Thyroid gland (tissue), 4 donors: Measurements from ENCODE around the gene ZNF462. TPM values are rescaled to one million over a fixed set of nuclear protein-coding genes. Genes with fewer than 3 reads are reported as not detected.

ENCODE experiments used
- DNase-seq, 2 donors: peaks; one replicate each; pipeline ENCODE4 v3.0.0-alpha.2; 2019
- H3K27ac ChIP-seq, 3 donors: fragments of 200-600 bp; sonication (generic); 1 replicate in 2 of 3; 2 replicates in 1 of 3; pipeline ENCODE4 v1.5.1; 2016 to 2019; ENCODE audit warnings: mild to moderate bottlenecking in 1 of 3, moderate library complexity in 1 of 3
- H3K27me3 ChIP-seq: fragments of 200-600 bp; sonication (generic); one replicate; pipeline ENCODE4 v1.5.1; 2019
- H3K36me3 ChIP-seq, 2 donors: fragments of 200-600 bp; sonication (generic); one replicate each; pipeline ENCODE4 v1.5.1; 2016 to 2019
- H3K4me1 ChIP-seq, 2 donors: fragments of 200-600 bp; sonication (generic); one replicate each; pipeline ENCODE4 v1.5.1; 2017 to 2019
- H3K4me3 ChIP-seq, 3 donors: fragments of 200-600 bp; sonication (generic); replicated peaks in 1 of 3; 1 replicate in 2 of 3; 2 replicates in 1 of 3; pipeline ENCODE4 v1.5.1; 2016; ENCODE audit warnings: mild to moderate bottlenecking in 1 of 3
- H3K9me3 ChIP-seq: fragments of 200-600 bp; sonication (generic); one replicate; pipeline ENCODE4 v1.5.1; 2017
- CTCF ChIP-seq, 6 experiments: fragments of 200-600 bp in 3 of 6; fragments of 450-650 bp in 3 of 6; sonication (generic) in 3 of 6; IDR thresholded peaks; one replicate each; pipeline ENCODE4 v1.5.1; 2016 to 2019; ENCODE audit warnings: antibody characterized with exemption in 6 of 6, mild to moderate bottlenecking in 2 of 6, inconsistent platforms in 1 of 6, moderate library complexity in 1 of 6
- POLR2A ChIP-seq, 2 donors: fragments of 450-650 bp; IDR thresholded peaks; one replicate each; pipeline ENCODE4 v1.6.1; 2017; ENCODE audit warnings: antibody characterized with exemption in 2 of 2, mild to moderate bottlenecking in 2 of 2, moderate library complexity in 1 of 2
- WGBS, 2 donors: methylation state at CpG; one replicate each; pipeline ENCODE4 v1.1.5; 2017; 5-methylcytosine and 5-hydroxymethylcytosine counted together
- intact Hi-C: fragments of 100-400 bp; cut with DNase I; formaldehyde crosslinking; loops from one replicate; pipeline ENCODE4 v1.15.1; 2023
- total RNA-seq, 4 donors: library from RNA; depleted of rRNA; stranded (reverse); fragments of >200 nt; gene quantifications; one replicate each; pipeline ENCODE4 v1.2.3, GENCODE V29; 2016

The ZNF462 gene
- total RNA-seq, 4 donors from 2014 or later, result 33.3 to 60.4 (median 46.3) TPM

DNA sequence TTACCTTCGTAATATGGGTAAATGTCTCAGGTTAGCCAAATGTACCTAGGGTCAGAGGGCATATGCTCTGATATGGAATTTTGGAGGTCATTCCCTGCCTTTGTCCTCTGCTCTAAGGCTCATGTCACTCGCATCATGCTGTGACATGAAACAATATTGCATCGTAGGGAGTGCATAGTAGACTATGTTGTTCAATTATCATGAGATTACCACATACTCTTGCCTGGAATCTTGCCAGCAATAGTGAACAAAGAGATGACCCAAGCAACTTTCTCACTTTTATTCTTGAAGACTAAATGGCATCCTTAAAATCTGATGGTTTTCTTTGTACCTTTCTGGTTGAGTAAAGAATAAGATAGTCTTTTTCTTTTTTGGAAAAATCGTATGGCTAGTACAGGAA, 27.6 kb downstream of the ZNF462 start:
- no peak for DNase-seq
- intact Hi-C loops, result no loop called here
- WGBS, 2 donors, result 87% methylated on average over 4 of the region's 4 CpGs
- Histone ChIP-seq H3K9me3 (no peaks in the 10 kb centered on the region), H3K27me3 (no peaks in the 10 kb centered on the region), H3K27ac (peak overlapping the region in 2 of 3 donors; percentile 17 to 33), H3K4me3 (no peak overlapping the region), H3K4me1 (peaks cover 32 to 59% of the 10 kb centered on the region in 2 donors), H3K36me3 (no peaks in the 10 kb centered on the region)
- TF ChIP-seq POLR2A (IDR thresholded peaks at IDR 0.05) (no peak), CTCF (IDR thresholded peaks at IDR 0.05) (no peak)

GRCh38 chr9:106891286-106891685, 28.3 kb downstream of the ZNF462 start:
- H3K4me1 ChIP-seq, result peaks cover 28 to 55% of the 10 kb centered on the region in 2 donors

DNA sequence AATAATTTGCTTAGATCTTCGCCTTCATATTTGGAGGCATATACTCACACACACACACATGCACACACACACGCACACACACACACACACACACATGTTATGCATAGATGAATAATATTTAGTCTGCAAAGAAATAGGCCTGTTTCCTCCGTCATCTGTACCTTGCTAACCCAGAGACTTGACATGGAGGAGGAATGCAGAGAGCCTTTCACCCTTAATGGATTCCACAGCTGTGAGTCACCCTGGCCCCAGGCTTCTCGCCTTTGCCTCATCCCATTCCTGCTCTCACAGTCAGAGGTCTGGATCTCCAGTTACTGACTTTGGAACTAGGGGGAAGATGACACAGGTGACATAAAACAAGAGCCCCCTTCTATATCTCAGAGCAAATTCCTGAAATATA, 29.7 kb downstream of the ZNF462 start:
- H3K36me3 ChIP-seq, result no peaks in the 10 kb centered on the region
- peak overlapping the region in 1 of 3 donors; percentile 21 for H3K27ac ChIP-seq
- TF ChIP-seq POLR2A (IDR thresholded peaks at IDR 0.05), result no peak
- no peak for TF ChIP-seq CTCF (IDR thresholded peaks at IDR 0.05)
- peaks cover 24 to 56% of the 10 kb centered on the region in 2 donors for H3K4me1 ChIP-seq
- H3K9me3 ChIP-seq, result no peaks in the 10 kb centered on the region
- intact Hi-C loops, result no loop called here
- no peaks in the 10 kb centered on the region for H3K27me3 ChIP-seq
- H3K4me3 ChIP-seq, result no peak overlapping the region
- WGBS, 2 donors, result 85 to 87% methylated on average over 4 of the region's 4 CpGs
- DNase-seq, result peak; percentile 35 to 41

More at GRCh38 chr9:106891286-106891685, 28.3 kb downstream of the ZNF462 start:
- Histone ChIP-seq H3K9me3 (no peaks in the 10 kb centered on the region), H3K27me3 (no peaks in the 10 kb centered on the region), H3K27ac (peak overlapping the region; percentile 17 to 21 (median 21)), H3K4me3 (no peak overlapping the region), H3K36me3 (no peaks in the 10 kb centered on the region)
- intact Hi-C loops, result no loop called here
- DNase-seq, result no peak
- 49 to 66% methylated on average over 5 of the region's 5 CpGs for WGBS, 2 donors
- TF ChIP-seq CTCF (IDR thresholded peaks at IDR 0.05) (no peak), POLR2A (IDR thresholded peaks at IDR 0.05) (no peak)

DNA sequence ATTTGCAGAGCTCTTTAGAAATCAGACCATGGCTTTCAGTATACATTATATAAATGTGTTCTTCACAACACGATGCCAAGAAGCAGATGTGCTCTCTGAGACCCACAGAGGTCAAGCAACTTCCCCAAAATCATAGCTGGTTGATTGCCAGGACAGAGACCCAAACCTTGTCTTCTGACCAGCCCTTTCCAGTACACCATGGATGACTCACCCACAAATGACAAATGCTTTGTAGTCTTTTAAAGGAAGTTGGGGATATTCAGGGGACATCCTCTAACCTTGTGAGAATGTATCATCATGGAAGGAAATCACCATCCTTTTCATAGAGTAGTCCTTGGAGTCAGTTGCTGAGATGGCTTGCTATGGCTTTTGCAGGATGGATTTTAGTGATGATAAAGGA, 30.1 kb downstream of the ZNF462 start:
- H3K27ac ChIP-seq, result peak overlapping the region in 1 of 3 donors; percentile 21
- peaks cover 29 to 56% of the 10 kb centered on the region in 2 donors for H3K4me1 ChIP-seq
- no peak overlapping the region for H3K4me3 ChIP-seq
- H3K27me3 ChIP-seq, result no peaks in the 10 kb centered on the region
- H3K36me3 ChIP-seq, result no peaks in the 10 kb centered on the region
- intact Hi-C loops, result no loop called here
- H3K9me3 ChIP-seq, result no peaks in the 10 kb centered on the region
- no peak for DNase-seq
- no peak for TF ChIP-seq POLR2A (IDR thresholded peaks at IDR 0.05)
- no peak for TF ChIP-seq CTCF (IDR thresholded peaks at IDR 0.05)
- 47 to 79% methylated on average over 1 of the region's 1 CpG for WGBS, 2 donors

GRCh38 chr9:106896695-106897094, 33.7 kb downstream of the ZNF462 start:
- Histone ChIP-seq H3K9me3 (no peaks in the 10 kb centered on the region), H3K27ac (no peak overlapping the region), H3K4me3 (no peak overlapping the region), H3K36me3 (no peaks in the 10 kb centered on the region), H3K4me1 (peaks cover 20 to 42% of the 10 kb centered on the region in 2 donors), H3K27me3 (no peaks in the 10 kb centered on the region)
- WGBS, 2 donors, result 42 to 51% methylated on average over 1 of the region's 1 CpG
- no peak for DNase-seq
- intact Hi-C loops, result no loop called here
- TF ChIP-seq CTCF (IDR thresholded peaks at IDR 0.05) (no peak), POLR2A (IDR thresholded peaks at IDR 0.05) (no peak)
